Suppressor macrophage treated with lipopolysaccharide for 1 hour (primary cell): ENCODE results near the gene MPL.
A peak's percentile ranks its signal among the peaks of the same experiment; 100 is the strongest.

Source experiments
- DNase-seq, 3 donors: peaks; one replicate each; pipeline ENCODE4 v3.0.0-alpha.2; 2020 to 2022

The MPL gene

GRCh38 chr1:43327549-43328292 lies 9.9 kb upstream of the MPL start:
- DNase-seq, result no peak

DNA sequence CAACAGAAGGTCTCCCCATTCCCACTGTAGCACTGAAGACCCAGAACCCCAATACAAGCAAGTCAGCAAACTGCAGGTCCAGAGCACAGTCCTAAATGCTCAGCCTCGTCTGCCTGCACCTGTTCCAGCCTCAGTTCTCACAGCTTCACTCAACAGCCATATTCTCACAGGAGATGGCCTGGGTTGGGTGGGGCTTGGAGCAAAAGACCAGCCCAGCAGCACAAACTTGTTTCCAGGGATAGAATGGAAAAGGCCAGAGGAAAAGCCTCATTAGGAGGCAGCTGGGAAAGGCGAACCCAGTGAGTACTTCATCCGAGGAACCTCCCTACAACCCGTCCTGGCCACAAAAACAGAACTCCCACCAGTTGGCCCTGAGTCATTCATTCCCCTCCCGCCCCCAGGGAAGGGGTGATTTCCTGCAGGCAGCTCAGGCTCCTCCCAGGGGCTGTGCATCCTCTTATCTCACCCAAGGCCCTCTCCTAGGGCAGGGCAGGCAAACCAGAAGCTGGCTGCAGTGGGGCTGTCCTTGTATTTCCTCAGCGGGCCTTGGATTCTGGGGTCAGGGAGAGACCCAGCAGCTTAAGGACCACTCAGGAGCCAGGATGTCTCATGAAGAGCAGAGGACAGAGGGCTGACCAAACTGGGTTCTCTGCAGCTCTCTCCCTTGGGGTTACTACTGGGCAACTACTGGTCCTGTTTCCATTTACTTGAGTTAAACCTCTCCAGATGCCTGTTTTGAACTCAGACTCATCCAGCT lies 7.4 kb upstream of the MPL start:
- peak; percentile 93 to 95 (median 94) for DNase-seq

DNA sequence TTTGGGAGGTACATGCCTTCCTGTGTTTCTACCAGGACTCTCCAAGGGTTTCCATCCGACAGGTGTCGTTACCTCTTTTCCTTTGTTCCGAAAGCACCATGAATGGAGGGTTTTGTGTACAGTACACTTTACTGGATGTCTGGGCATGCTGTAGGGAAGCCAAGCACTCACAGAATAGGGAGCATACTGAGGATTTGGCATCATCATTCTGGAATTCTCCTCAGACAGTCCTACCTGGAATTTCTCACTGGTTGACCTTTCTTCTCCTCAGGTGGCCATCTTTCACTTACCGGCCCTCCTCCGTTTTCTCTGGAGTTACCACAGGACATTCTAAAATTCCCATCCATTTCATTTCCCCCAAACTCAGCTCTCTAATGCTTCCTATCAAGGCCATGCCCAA lies 5.9 kb upstream of the MPL start:
- no peak for DNase-seq

GRCh38 chr1:43334453-43335205 lies 3.0 kb upstream of the MPL start:
- no peak for DNase-seq

GRCh38 chr1:43338001-43338400 lies 383 bp downstream of the MPL start:
- DNase-seq, result no peak

DNA sequence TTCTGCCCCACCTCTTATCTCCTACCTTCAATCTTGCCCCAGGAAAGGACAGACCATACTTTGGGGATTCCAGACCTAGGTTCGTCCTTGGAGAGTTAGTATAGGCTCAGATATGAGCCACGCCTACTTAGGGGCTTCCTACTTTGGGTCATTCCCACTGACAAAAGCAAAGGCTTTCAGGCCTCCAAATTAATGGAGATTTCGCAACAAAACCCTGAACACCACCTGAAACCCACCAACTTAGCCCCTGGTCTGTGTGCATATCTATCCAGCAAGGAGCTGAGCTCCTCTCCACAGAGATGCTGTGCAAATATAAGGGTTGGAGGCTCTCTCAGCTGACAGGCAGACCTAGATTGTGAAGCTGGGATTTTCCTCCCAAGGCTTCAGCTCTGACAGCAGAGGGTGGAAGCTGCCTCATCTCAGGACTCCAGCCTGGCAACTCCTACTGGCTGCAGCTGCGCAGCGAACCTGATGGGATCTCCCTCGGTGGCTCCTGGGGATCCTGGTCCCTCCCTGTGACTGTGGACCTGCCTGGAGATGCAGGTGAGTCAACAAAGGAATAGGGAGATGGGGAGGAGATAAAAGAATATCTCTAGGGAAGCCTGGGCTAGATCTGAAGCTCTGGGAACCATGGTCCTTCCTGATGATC lies 2.1 kb downstream of the MPL start:
- no peak for DNase-seq

- no peak for DNase-seq
Measured at GRCh38 chr1:43340559-43340958, 2.9 kb downstream of the MPL start.

DNA sequence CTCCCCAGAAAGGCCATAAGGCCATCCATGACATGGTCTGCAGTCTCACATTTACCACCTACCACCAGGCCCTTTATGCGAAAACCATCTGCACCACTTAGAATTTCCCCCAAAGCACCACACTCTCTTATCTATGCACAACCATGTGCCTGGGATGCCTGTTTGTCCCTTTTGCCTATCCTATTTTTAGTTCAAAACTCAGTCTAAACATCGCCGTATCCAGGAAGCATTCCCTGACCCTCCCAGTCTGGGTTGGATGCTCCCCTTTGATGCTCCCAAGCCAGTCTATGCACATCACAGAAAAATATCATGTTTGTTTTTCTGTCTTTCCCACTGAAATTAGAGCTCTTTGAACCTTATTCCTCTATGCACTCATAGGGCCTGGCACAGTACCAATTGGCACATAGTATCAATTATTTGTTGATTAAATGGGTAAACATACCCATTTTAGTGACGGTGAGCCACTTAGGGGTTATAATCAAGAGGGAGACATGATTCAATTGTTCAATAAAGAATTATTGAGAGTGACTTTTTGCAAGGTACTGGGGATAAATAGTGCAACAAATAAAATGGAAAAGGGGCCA lies 6.7 kb downstream of the MPL start:
- DNase-seq, result no peak

GRCh38 chr1:43345120-43345519 lies 7.5 kb downstream of the MPL start:
- DNase-seq, result peak; percentile 23 to 48 (median 37)

DNA sequence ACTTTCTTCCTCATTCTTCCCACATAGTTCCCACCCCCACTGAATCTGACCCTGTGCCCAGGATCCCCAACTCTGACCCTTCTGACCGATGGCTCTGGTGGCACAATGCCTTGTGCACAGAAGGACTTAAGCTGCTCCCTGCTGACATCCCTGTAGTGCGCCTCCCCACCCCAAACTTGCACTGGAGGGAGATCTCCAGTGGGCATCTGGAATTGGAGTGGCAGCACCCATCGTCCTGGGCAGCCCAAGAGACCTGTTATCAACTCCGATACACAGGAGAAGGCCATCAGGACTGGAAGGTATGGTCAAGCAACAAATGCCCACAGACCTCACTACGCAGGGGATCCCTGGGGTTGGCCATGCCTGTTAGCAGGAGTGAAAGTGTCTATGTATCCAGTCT lies 9.0 kb downstream of the MPL start:
- no peak for DNase-seq

DNA sequence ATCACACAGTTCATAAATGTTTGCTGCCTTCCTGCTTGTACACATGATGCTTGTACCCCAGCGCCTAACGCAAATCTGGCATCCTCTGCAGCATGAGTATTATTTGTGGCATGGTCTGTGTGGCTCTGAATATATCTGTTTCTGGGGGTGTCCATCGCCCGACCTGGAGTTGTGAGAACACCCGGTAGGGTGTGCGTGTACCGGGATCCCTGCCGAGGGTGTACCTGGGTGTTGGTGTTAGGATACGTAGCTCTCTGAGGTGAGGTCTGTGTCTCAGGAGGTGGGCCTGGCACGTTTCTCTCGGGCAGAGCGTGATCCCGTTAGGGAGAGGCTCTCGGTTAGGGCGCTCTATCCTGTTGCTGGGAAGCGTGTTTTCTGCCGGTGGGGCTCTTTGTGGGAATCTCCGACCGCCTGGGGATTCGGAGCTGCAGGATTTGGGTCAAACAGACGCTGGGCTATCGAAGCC lies 10.8 kb downstream of the MPL start:
- DNase-seq, result no peak

- DNase-seq, result peak in 1 of 3 donors; percentile 14
Measured at GRCh38 chr1:43348809-43349593, 11.4 kb downstream of the MPL start.

GRCh38 chr1:43349594-43350306 lies 12.1 kb downstream of the MPL start:
- no peak for DNase-seq

- DNase-seq, result no peak
Measured at GRCh38 chr1:43350976-43351375, 13.4 kb downstream of the MPL start.

DNA sequence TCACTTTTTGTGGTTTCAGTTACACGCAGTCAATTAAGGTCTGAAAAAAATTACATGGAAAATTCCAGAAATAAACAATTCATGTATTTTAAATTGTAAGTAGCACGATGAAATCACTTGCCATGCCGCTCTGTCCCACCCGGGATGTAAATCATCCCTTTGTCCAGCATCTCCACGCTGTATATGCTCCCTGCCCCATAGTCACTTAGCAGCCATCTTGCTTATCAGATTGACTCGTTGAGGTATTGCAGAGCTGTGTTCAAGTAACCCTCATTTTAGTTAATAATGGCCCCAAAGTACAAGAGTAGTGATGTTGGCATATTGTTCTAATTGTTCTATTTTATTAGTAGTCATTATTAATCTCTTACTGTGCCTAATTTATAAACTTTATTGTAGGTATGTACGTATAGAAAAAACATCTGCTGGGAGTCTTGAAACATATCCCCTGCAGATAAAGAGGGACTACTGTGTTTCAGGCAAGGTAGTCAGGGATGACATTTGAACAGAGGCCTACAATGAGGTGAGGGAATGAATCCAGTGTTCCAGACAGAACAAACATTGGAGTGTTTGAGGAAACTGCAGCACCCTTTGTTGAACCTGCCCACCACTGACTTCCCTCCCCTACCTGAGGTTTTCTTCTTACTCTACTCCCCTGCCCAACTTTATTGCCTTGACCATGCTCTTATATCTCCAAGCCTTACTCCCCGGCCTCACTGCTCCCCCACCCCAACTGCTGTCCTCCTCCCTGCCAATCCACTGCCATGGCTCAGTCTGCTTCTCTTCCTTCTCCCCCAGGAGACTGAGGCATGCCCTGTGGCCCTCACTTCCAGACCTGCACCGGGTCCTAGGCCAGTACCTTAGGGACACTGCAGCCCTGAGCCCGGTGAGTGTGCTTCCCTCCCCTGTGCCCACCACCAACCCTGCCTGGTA lies 14.1 kb downstream of the MPL start:
- no peak for DNase-seq

DNA sequence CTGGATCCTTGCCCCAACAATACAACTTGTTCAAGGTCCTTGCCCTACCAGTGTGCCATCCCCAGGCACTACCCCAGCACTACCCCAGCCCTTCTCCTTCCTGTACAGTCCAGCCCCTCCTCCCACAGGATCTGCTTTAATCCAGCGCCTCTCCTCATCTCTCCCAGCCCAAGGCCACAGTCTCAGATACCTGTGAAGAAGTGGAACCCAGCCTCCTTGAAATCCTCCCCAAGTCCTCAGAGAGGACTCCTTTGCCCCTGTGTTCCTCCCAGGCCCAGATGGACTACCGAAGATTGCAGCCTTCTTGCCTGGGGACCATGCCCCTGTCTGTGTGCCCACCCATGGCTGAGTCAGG lies 14.7 kb downstream of the MPL start:
- no peak for DNase-seq

DNA sequence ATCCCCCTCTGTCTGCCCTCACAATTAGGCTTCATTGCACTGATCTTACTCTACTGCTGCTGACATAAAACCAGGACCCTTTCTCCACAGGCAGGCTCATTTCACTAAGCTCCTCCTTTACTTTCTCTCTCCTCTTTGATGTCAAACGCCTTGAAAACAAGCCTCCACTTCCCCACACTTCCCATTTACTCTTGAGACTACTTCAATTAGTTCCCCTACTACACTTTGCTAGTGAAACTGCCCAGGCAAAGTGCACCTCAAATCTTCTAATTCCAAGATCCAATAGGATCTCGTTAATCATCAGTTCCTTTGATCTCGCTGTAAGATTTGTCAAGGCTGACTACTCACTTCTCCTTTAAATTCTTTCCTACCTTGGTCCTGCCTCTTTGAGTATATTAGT lies 15.3 kb downstream of the MPL start:
- peak in 1 of 3 donors; percentile 11 for DNase-seq

- no peak for DNase-seq
Measured at GRCh38 chr1:43354471-43354870, 16.9 kb downstream of the MPL start.

DNA sequence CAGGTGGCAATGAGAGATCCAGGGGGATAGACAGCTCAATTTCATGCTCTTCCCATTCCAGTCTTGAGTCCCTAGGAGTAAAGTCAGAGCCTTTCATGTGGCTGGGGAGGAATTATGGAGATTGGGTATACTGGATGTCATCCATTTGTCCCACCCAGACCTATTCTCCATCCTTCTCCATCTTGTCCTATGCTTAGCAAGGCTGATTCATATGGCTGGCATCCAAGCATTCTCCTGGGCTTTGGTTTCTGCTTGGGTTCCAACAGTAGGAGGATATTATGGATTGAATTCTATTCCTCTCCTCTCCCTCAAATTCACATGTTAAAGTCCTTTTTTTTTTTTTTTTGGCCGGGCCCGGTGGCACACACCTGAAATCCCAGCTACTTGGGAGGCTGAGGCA lies 17.3 kb downstream of the MPL start:
- no peak for DNase-seq

DNA sequence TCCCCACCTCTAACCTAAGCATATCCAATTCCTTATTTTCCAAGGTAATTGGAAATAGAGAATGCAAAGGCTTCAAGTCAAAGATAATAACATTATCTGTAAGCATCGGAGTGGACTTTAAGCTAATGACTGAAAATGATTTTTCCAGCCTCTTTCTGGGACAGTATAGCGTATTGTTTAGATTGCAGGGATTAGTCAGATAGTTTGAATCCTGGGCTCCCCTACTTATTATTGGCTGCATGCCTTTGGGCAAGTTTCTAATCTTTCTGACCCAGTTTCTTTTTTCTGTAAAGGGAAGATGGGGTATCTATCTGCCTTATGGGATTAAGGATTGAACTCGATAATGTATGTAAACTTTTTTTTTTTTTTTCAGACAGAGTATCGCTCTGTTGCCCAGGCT lies 19.6 kb downstream of the MPL start:
- no peak for DNase-seq
